HG03571 (cell line): ENCODE measurements around the gene YBX2.

Experiments used
- ATAC-seq: cut with Tn5 transposase; IDR thresholded peaks from one replicate; pipeline ENCODE4 v1.9.1; 2021; ENCODE audit not compliant: unreplicated experiment

The YBX2 gene

DNA sequence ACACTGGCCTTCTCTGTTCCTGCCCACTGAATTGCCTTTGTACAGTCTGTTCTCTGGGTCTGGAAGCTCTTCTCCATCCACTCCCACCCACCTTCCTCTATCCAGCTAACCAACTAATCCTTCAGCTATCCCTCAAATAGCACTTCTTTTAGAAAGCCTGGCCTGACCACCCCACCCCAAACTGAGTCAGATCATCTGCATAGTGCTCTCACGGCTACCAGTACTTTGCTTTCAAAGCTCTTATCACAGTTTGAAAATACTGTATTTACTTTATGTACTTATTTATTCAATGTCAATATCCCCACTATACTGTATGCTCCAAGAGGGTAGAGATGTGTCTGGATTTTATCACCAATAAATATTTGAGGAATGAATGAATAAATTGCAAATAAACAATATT, 27.7 kb downstream of the YBX2 start:
- no peak for ATAC-seq

DNA sequence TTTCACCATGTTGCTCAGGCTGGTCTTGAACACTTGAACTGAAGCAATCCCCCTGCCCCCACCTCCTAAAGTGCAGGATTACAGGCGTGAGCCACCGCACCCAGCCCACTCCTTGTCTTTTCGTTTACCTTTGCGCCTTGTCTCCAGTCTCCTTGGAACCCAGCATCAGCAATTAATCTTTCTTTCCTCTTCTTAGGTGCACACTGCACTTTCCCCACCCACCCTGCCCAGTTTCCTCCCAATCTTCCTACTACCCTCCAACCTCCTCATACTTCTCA, 30.7 kb downstream of the YBX2 start:
- ATAC-seq, result no peak

DNA sequence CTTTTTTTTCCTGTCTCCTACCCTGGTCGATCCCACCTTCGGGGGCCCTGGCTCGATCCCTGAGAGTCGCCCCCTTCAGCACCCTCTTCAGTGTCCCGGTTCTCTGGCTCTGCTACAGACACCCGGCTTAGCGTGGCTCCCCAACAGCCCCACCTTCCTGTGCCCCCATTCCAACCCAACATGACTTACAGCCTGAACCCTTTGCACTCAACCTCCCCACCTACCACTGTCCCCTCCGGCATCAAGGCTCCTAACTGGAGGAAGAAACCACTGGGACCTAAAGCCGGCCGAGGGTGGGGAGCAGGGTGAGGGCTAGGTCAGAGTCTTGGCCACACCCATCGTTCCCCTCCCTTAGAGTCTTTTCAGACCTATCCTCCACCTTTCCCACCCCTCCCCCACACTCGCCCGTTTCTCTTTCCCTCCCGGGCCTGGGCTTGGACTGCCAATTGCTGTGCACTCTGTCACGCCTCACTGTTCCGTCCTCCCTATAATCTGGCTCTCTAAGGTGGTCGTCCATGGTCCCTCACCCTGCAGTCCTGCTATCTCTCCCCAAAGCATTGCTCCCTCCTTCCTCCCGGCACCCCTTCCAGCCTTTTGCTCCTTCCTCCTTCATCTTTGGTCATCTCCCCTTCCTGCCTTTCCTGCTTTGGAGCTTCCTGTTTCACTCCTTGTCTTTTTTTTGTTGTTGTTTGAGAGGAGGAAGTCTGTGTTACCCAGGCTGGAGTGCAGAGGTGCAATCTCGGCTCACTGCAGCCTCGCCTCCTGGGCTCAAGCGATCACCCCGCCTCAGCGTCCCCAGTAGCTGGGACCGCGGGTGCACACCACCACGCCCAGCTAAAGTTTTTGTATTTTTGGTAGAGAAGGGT, 31.3 kb downstream of the YBX2 start:
- no peak for ATAC-seq

DNA sequence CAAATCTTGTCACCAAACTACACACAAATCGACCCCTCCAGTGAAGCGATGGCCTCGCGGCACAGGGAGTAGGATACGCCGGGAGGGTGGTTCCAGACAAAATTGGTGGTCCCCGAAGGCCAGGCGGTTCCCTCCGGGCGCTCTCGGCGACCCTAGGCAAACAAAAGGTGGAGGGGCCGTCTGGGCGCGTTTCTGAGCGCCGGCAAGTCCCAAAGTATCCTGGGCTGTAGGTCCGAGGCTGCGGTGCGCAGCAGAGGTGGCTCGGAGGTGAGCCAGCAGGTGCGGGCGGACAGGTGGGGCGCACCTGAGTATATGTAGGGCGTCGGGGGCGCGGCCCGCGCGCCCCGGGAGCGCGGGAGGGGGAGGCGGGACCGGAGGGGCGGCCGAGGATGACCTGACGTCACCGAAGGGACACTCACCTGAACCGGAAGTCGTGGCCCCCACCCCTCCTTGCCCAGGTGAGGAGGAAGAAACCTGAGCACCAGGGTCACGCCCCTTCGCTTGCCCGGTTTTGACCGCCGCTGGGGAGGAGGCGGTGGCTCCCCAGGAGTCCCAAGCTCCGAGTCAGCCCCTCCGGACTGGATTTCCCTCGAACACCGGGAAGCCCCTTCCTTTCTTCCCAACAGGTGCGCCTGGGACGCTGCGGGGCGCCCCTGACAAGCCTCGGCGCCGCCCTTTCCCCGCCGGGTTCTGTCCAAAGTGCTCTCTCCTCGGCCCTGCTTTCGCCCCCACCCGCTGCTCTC, 32.1 kb downstream of the YBX2 start, which contains the start of gene CLDN7:
CLDN7 (minus strand) TSS at position 287 of the 743 bp plus-strand sequence. CDS start 435 bp downstream, outside the sequence.
- no peak for ATAC-seq

DNA sequence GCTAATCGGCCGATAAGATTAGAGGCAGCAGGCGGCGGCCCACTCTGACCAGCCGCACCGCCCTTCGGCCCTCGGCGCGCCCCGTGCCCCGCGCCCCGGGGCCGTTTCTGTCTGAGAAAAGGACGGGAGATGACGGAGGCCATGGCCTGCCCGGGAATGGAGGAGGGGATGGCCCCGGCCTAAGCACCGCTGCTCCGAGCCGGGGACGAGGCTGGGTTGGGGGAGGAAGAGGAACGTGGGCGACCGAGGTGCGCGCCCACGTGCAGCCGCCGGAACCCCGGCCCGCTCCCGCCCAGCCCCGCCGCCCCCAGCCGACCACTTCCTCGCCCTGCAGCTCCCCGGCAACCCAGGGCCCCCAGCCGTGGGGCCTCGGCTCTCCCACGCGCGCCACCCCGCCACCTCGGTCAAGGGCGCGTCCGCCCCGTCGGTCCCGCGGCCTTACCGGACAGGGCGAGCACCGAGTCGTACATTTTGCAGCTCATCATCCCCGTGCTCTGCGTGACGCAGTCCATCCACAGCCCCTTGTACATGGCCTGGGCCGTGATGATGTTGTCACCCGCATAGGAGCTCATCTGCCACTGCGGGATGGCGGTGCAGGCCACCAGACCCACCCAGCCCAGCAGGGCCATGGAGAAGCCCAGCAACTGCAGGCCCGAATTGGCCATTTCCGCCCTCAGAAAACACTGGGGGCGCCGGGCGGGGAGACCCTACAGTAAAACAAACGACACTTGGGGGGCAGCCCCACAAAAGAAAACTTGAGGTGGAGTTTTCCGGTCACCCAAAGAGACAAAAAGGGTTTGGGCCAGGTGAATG, 32.9 kb downstream of the YBX2 start:
- ATAC-seq, result no peak

DNA sequence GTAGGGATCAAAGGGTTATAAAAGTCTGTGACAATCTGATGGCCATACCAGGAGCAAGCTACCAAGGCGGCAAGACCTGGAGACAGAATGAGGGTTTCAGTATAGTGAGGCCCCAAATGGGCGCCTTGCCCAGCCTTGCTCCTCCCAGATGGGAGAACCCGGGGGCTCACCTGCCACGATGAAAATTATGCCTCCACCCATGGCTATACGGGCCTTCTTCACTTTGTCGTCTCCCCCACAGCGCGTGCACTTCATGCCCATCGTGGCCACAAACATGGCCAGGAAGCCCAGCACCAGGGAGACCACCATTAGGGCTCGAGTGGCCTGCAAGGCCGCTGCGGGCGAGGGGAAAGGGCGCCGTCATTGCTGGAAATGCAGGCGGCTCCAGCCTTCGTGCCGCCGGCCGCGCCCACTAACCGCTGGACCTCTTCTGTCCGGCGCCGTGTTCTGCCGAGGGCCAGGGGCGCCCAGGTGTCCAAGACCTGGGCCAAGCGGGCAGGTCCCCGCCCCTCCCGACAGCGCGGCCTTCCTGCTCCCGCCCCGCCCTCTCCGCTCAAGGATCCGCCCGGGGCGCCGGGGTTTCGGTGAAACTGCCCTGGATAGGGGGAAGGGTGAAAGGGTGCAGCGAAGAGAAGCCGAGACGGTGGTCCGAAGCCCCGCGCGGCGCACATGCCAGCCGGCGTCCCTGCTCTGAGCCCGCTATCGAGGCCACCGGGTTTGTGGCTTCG, 33.6 kb downstream of the YBX2 start:
- no peak for ATAC-seq

DNA sequence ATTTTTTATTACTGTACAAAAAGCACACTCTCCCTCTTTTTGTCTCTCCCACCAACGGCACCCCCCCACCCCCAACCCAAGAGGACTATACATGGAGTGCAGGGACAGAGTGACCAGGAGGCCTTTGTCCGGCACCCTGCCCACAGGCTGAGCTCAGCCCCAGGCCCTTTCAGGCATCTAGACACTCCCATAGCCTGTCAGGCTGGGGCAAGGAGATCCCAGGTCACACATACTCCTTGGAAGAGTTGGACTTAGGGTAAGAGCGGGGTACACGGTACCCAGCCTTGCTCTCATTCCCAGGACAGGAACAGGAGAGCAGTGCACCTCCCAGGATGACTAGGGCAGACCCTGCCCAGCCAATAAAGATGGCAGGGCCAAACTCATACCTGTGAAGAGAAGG, 34.3 kb downstream of the YBX2 start:
- no peak for ATAC-seq

DNA sequence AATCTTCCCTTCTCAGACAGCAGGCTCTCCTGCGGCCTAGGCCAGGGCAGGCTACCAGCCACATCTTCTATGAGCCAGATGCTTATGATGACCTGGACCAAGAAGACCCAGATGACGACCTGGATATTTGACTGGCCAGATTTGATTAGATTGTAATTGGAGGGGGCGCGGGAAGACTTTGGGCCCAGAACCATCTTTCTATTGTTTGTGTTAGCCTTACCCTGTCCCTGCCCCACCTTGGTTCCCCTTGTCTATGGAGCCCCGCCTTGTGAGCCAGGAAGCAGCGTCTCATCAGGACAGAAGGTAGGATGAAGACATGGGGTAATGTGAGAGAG, 34.9 kb downstream of the YBX2 start:
- ATAC-seq, result no peak

DNA sequence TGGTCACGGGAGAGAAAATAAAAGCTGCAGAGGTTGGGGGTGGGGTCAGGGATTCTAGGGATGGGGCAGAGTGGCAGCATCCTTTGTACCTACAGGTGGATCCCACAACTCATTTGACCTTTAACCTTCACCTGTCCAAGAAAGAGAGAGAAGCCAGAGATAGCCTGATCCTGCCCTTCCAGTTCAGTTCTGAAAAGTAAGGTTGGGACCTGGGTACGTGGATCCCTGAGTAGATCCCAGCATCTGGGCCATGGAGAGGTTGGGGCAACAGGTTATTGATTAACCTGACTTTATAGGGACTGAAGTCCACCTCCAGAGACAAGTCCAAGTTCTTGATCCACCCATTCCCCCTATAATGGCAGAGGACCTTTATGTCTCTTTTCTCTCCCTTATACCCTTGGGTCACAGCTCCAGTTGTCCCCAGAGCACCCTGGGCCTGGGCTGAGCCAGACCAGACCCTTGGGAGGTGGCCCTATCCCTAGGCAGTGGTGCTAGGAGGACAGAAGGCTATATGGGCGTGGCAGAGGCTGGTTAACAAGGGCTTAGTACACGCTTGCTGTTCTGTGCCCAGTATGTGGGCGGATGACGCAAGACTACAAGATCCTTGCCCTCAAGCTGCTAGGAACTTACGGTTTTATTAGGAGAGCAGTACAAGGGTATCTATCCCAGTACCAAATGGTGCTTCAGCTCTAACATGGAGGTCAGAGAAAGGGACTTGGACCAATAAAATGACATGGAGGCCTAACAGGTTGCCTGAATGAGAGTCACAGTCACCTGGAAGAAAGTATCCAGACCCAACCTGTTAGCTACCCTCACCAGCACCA, 35.5 kb downstream of the YBX2 start:
- ATAC-seq, result no peak

DNA sequence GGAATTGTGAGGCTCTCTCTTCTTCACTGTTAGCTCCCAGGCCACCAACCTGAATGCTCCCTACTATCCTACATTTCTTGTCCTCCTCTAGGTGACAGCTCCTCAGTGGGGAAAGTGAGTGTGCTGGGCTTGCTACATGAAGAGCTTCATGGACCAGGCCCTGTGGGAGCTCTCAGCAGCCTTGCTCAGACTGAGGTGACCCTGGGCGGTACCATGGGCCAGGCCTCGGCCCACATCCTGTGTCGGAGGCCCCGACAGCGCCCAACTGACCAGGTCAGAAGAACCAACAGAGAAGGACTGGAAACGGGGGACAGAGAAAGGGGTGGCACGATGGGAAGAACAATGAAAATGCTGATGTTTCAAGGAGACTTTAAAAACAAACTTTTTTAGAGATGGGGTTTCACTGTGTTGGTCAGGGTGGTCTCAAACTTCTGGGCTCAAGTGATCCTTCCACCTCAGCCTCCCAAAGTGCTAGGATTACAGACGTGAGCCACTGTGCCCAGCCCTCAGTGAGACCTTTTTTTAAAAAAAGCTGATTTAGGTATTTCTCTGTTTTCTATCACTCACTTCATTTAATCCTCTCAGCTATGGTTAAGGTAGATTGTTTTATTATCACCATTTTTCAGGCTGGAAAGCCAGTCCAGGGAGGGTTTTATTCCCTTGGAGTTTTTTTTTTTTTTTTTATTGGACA, 37.5 kb downstream of the YBX2 start:
- ATAC-seq, result no peak

DNA sequence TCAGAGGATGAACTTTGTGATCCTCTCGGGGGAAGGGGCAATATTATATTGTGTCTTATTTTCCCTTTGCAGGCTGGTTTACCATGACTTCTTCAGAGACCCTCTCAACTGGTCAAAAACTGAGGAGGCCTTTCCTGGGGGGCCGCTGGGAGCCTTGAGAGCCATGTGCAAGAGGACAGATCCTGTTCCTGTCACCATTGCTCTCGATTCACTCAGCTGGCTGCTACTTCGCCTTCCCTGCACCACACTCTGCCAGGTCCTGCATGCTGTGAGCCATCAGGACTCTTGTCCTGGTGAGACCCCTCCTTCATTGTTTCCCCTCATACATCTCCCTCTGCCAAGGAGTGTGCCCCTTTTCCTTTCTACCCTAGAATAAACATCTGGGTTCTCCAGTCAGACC, 39.9 kb downstream of the YBX2 start:
- ATAC-seq, result no peak

DNA sequence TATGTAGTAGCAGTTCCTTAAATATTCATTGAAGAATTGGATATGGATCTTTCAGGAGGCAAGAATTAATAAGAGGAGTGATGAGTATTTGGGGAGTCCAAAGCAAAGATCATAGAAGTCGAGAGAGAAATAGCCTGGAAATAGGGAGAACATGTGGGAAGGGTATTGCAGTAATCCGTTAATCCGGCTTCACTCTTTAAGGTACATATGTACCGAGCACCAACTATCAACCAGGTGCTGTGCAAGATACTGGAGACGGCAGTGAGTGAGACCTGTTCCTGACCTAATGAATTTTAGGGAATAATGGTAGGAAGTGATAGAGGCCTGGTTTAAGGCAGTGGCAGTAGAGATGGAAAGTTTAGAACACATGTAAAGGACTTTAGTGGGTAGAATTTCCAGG, 41.4 kb downstream of the YBX2 start:
- no peak for ATAC-seq

DNA sequence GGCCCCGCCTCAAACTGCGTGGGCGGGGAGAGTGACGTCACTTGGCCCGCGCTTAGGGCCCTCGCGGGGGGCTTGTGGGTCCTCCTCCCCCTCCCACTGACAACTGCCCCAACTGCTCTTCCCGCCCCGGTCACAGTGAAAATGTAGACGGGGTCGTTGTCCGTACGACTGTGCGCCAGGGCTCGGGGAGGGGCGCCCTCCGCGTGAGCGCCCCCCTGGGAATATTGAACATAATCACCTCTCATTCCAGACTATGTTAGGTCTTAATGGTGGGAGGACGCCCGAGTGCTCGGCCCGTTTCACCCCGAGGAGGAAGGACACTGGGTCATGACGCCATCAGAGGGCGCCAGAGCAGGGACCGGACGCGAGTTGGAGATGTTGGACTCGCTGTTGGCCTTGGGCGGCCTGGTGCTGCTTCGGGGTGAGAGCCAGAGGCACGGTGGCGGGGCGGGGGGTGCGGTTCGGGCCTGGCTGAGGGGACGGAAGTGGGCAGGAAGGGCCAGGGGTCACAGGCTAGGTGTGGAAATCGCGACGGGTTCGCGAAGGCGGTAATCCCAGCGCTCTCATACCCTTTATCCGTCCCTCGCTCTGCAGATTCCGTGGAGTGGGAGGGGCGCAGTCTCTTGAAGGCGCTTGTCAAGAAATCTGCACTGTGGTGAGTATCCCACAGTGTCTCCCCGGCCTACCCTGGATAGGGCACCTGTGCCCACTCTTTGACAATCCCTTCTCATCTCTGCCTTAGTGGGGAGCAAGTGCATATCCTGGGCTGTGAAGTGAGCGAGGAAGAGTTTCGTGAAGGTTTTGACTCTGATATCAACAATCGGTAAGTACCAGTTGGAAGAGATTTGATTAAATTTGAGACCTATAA, 42.0 kb downstream of the YBX2 start, which contains the start of gene ELP5:
ELP5 (plus strand) TSS at position 40 of the 868 bp plus-strand sequence; CDS start at position 376, 336 bp downstream.
- peak; percentile 45 for ATAC-seq

DNA sequence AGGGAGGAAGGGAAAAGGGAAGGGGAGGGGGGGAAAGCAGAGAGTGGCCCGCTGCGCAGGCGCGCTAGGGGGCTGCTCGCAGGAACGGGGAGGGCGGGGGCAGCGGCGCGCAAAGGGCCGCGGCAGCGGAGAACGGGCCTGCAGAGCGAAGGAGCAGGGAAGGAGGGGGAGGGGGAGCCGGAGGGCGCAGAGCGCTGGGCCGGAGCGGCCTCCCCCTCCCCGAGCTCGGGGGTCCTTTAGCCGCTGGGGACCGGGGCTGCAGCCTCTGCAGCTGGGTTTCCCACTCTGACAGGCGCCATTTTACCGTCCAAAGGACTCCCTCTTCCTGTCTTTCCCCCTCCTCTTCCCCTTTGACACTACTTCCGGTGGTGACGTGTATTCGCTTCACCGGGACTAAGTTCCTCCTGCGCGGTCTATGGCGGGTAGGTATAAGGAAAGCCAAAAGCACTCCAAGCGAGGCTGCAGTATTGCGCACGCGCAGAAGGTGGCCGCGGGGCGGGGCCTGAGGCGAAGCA, 42.7 kb downstream of the YBX2 start, which contains the start of gene CTDNEP1:
CTDNEP1 (minus strand) TSS at position 74 of the 515 bp plus-strand sequence. CDS start 438 bp downstream, outside the sequence.
- peak; percentile 68 for ATAC-seq

DNA sequence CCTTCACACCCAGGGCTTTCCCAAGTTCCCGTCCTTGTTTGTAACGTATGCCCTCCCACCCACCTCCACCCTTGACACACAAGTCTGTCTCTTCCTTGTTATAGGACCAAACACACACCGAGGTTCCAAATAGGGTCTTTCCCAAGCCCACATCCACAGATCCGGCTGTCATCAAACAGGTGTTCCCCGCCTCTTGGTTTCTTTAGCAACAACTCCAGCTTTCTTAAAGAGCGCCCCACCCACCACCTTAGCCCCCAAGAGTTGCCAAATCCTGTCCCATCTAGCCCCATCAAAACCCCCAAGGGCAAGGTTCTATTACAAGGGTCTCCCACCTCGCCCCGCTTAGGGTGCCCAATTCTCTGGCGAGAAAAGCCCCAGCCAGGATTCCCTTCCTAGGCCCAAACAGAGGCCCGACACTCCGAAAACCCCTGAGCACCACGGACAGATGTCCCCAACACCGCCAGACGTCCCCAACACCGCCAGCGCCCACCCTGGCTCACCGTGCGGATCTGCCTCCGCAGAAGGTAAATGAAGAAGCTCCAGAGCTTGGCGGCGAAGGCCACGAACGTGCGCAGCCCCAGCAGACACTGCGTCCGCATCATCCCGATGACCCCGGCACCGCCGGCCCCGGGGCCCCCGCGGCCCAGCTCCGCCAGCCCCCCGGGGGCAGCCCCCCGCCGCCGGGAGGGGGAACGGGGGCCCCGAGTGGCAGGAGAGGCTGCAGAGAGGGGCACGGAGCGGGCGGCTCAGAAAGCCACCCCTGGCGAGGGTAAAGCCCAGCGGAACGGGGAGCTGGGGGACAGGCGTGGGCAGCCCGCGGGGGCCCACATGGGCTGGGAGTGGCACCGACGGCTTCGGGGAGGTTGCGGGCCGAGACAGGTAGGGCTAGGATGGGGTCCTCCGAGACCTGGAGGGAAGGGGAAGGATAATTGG, 43.5 kb downstream of the YBX2 start:
- ATAC-seq, result no peak

DNA sequence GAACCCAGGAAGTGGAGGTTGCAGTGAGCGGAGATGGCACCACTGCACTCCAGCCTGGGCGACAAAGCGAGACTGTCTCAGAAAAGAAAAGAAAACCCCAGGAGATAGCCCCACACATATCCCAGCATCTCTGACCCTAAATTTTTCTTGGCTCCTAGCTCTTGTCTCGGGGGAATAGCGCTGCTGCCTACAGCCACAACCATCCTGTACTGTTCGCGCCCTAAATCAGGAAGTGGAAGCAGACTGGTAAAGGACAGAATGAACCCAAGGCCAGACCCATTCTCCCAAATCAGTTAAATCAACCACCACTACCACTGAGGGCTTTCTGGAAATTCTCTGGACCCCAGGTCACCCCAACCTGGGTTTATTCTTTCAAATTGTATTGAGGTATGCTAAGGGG, 44.6 kb downstream of the YBX2 start:
- no peak for ATAC-seq

DNA sequence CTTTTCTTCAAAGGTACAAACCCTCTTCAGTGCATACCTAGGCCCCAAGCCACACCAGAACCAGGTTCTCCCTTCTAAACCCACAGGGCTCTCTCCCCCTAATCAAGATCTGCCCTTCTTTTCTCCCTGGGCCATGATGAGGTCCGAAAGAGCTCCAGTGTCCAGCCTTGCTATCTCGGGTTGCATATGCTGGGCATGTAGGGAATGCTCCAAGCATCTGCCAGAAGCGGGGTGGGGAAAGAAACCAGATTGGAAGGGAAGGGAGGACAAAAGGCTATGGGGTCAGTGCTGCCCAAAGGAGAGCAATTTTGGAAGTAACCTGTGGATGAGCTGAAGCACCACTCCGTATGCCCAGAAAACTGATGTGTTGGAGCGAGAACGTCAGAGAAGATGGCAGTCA, 45.2 kb downstream of the YBX2 start:
- ATAC-seq, result no peak
